Fibroblast of mammary gland (primary cell): ENCODE results near the gene DOCK1.

ENCODE experiments used
- DNase-seq: peaks from one replicate; pipeline ENCODE4 v3.0.0-alpha.2; 2010; ENCODE audit warnings: low read depth
- H3K4me3 ChIP-seq: 2 replicates; pipeline ENCODE4 v1.5.1; 2011; ENCODE audit warnings: low read depth, mild to moderate bottlenecking, low read length, moderate library complexity; ENCODE audit not compliant: control insufficient read depth
- TF ChIP-seq, protein P1 (sequence below): conservative IDR thresholded peaks from 2 replicates; pipeline ENCODE4 v1.5.1; 2011; ENCODE audit warnings: low read depth, low read length, inconsistent platforms; ENCODE audit not compliant: control insufficient read depth, insufficient read depth

DOCK1 gene

DNA sequence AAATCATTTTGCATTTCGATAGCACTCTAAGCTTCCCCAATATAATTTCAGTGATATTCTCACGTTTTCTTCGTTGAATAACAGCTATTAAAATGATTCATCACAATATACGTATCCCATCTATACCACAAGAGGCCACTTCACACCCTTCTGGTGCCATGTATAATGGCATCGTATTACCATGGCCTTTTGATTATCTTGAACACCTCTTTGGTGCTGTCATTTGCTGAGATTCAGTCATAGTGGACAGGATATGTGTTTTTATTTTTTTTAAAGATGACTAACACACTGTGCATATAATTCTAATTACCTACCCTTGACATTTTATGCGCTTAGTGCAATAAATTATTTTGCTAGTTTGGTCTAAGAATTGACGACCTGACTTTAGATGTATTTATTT is 297.8 kb downstream of the DOCK1 start:
- DNase-seq: no peak
- TF ChIP-seq, protein P1, sequence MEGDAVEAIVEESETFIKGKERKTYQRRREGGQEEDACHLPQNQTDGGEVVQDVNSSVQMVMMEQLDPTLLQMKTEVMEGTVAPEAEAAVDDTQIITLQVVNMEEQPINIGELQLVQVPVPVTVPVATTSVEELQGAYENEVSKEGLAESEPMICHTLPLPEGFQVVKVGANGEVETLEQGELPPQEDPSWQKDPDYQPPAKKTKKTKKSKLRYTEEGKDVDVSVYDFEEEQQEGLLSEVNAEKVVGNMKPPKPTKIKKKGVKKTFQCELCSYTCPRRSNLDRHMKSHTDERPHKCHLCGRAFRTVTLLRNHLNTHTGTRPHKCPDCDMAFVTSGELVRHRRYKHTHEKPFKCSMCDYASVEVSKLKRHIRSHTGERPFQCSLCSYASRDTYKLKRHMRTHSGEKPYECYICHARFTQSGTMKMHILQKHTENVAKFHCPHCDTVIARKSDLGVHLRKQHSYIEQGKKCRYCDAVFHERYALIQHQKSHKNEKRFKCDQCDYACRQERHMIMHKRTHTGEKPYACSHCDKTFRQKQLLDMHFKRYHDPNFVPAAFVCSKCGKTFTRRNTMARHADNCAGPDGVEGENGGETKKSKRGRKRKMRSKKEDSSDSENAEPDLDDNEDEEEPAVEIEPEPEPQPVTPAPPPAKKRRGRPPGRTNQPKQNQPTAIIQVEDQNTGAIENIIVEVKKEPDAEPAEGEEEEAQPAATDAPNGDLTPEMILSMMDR: no peak
- no peak overlapping the region for H3K4me3 ChIP-seq

- DNase-seq: no peak
- TF ChIP-seq, protein P1: no peak
- H3K4me3 ChIP-seq: no peak overlapping the region
These were observed 301.9 kb downstream of the DOCK1 start for GRCh38 chr10:127207081-127207480.

- DNase-seq: no peak
- TF ChIP-seq, protein P1: no peak
- H3K4me3 ChIP-seq: no peak overlapping the region
These were observed 305.8 kb downstream of the DOCK1 start for GRCh38 chr10:127210936-127211466.

DNA sequence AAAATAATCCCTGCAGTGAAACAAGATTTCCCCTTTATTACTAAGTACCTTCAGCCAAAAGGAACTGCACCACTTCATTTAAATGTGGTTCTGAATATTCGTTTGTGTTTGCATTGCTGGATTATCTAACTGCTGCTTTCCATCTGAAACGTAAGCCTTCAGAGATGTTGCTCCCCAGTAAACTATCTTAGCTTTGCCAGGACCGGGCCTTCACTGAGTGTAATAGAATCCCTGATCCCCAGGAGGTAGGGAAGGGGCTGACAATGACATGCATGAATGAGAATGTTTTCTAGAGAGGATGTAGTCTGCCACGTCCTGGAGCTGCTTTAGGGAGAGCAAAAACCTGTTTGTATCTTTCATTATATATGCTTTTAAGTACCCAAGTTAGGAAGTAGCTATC is 310.6 kb downstream of the DOCK1 start:
- no peak overlapping the region for H3K4me3 ChIP-seq
- DNase-seq: no peak
- TF ChIP-seq, protein P1: no peak

- DNase-seq: no peak
- TF ChIP-seq, protein P1: no peak
- no peak overlapping the region for H3K4me3 ChIP-seq
These were observed 311.0 kb downstream of the DOCK1 start for GRCh38 chr10:127216274-127216673.

GRCh38 chr10:127216786-127217185 is 311.6 kb downstream of the DOCK1 start:
- TF ChIP-seq, protein P1: no peak
- H3K4me3 ChIP-seq: no peak overlapping the region
- DNase-seq: peak; percentile 38

GRCh38 chr10:127218658-127219057 is 313.4 kb downstream of the DOCK1 start:
- no peak overlapping the region for H3K4me3 ChIP-seq
- TF ChIP-seq, protein P1: no peak
- DNase-seq: no peak
